GM21723 (cell line): ENCODE data around the gene PLCB1.
"Not testable (repeated sequence)": the region's sequence is repeated elsewhere in the genome, so short reads cannot be mapped to it uniquely, and the experiment has no call there.

Experiments used
- ATAC-seq: cut with Tn5 transposase; IDR thresholded peaks from one replicate; pipeline ENCODE4 v1.9.1; 2021; ENCODE audit warnings: mild to moderate bottlenecking, moderate library complexity; ENCODE audit not compliant: unreplicated experiment

The PLCB1 gene

DNA sequence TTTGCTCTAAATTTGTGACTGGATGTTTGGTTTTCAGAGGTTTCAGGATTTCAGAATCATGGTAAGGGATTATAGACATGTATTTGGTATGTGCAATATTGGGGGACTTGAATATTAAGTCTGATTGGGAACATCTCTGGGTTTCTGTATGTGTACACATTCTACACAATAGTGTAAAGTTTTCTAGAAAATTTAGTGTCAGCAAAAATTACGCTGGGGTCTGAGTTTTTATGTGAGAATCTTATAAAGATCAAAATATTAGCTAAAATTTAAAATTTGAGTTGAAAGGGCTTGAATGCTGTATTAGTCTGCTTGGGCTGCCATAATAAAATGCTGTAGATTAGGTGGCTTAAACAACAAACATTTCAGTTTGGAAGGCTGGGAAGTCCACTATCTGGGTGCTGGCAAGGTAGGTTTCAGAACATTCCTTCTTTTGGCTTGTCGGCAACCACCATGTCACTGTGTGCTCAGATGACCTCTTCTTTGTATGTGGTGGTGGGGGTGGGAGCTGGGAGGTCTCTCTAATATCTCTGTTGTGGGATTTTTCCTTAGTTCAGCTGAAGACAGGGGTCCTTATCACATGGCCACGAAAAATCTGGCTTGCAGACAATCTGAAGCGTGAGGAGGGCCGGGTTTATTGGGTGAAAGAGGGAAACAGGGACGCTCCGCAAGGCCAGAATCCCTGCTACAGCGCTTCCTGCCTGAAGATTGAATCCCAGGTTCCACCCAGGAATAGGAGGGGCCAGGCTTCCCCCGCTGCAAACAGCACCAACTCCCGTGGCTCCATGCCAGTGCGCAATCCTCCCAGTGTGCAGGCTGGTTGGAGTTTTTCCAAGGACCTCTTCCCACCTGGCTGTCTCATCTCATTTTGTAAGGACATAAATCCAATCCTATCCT, 299.7 kb downstream of the PLCB1 start:
- ATAC-seq: no peak

GRCh38 chr20:8432435-8433148, 300.5 kb downstream of the PLCB1 start:
- ATAC-seq: no peak

- no peak for ATAC-seq
These were observed 301.2 kb downstream of the PLCB1 start for GRCh38 chr20:8433291-8433690.

DNA sequence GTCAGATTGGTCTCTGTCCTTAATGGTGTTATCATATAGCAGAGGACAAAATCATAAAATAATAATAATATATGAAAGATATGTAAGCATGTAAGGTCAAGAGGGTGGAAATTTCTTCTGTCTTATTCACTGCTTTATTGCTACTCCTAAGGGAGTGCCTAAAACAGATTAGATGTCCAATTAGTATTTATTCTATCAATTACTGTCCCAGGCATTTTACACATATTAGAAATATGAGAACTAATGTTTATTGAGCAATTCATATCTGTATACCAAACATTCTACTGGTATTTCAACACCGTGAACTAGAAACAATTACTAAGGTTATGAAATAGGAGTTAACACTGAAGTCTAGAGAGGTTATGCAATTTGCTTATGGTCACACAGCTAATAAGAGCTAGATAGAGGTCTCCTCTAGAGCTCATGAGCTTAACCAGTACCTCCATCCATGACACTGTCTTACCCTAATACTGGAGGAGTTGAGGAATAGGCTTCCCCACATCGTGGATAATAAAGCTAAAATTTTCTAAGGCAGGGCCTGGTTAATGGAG, 302.3 kb downstream of the PLCB1 start:
- no peak for ATAC-seq

DNA sequence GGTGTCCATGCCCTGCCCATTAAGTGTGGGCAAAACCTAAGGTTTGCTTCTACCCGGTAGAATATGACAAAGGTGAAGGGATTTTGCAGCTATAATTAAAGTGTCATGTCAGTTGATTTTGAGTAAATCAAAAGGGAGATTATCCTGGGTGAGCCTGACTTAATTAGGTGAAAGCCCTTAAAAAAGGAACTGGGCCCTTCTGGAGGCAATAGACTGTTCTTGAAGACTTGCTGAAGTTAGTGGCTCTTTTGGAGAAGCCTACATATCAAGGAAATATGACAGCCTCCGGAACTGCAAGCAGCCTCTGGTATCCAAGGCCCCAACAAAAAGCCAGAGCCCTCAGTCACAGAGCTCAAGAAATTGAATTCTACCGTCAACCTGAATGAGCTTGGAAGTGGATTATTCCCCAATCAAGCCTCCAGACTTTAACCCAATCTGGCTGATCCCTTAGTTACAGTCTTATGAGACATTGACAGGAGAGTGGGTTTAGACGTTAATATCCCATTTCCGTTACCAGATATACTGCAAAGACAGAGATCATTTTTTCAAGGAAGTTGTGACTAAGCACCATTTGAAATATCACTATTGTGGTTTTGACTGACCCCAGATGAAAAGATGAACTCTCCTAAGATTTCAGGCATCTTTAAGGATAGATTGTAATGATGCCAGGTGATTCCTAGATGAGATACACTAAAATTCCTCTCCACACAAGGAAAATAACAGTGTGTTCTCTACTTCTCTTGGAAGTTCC, 303.4 kb downstream of the PLCB1 start:
- ATAC-seq: no peak

- ATAC-seq: not testable (repeated sequence)
These were observed 304.9 kb downstream of the PLCB1 start for GRCh38 chr20:8436938-8437337.

- ATAC-seq: no peak
These were observed 306.7 kb downstream of the PLCB1 start for GRCh38 chr20:8438748-8439147.

- ATAC-seq: no peak
These were observed 311.5 kb downstream of the PLCB1 start for GRCh38 chr20:8443464-8444072.

GRCh38 chr20:8447262-8448120, 315.4 kb downstream of the PLCB1 start:
- ATAC-seq: no peak

- ATAC-seq: no peak
These were observed 317.1 kb downstream of the PLCB1 start for GRCh38 chr20:8449123-8449522.

DNA sequence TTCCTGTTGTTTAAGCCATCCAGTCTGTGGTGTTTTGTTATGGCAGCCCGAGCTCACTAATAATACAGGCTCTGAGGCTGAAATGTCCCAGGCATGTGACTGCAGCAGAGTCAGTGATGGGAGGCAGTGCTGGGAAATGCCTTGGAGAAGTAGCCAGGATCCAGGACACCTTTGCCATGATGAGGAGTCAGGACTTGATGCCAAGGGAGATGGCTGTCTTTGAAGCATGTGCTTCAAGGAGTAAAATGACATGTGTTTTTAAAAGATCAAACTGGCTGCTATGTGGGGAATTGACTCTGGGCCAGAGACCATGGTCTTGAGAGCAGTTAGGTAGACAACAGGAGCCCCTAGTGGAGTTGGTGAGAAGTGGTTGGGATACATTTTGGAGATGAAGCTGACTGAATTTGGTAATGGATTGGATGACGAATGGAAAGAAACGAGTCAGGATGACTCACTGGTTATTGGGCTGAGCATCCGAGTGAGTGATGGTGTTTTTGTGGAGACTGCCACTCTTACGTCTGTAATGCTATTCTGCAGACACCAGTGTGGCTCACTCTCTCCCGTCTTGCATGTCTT, 322.2 kb downstream of the PLCB1 start:
- peak; percentile 61 for ATAC-seq

DNA sequence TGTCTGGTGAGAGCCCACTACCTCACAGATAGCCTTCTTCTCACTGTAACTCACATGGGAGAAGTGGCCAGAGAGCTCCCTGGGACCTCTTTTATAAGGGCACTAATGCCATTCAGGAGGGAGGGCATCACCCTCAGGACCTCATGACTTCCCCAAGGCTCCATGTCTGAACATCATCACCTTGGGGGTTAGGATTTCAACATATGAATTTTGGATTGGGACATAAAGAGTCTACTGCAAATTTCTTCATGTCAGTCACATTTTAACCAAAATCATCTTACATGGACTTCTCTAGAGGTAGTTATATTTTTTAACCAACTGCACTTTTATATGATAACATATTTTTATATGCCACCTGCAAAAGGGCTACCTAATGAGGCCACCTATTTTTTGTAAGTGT, 324.7 kb downstream of the PLCB1 start:
- ATAC-seq: no peak

DNA sequence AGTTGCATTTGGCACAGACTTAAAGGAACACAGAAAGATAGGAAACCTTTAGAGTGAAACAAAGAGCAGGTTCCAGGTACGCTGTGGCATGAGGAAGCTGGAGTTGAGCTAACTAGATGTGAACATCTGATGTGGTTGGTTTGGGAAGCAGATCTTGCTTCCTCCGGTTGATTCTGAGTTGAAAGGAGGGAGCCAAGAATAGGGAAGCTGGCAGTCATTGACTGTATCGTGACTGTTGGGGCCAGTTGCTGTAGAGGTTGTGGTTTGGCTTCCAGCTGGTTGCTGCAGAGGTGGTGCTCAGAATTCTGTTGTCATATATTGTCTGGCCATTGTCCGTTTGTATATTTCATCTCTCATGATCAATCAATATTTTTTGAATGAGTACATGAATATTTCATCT, 325.9 kb downstream of the PLCB1 start:
- no peak for ATAC-seq

DNA sequence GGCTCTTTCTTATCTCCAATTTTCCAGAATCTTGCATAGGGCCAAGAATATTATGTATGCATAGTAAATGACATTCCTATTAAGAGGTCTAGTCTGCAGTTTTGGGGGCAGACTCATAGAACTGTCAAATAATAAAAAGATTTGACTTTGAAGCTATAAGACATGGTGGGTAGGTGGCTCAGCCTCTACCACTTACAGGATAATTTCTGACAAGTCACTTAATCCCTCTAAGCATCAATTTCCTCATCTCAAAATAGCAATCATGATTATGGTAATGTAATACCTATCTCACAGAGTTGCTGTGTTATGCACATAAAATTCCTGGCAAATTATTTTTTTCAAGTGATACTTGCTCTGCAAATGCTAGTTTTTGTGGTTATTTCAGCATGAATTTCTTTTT, 329.1 kb downstream of the PLCB1 start:
- ATAC-seq: no peak

GRCh38 chr20:8464368-8464767, 332.3 kb downstream of the PLCB1 start:
- ATAC-seq: no peak

- not testable (repeated sequence) for ATAC-seq
These were observed 334.7 kb downstream of the PLCB1 start for GRCh38 chr20:8466781-8467180.

DNA sequence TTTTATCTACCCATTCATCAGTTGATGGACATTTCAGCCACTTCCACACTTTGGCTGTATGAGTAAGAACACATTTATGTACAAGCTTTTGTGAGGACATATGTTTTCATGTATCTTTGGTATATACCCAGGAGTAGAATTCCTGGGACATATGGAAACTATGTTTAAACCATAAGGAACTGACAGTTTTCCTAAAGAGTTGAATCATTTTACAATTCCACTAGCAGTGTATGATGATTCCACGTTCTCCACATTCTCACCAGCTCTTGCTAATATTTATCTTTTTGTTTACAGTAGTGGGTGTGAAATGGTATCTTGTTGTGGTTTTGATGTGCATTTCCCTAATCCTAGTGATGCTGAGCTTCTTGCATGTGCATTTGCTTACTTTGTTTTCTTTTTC, 338.1 kb downstream of the PLCB1 start:
- no peak for ATAC-seq

GRCh38 chr20:8471465-8471864, 339.4 kb downstream of the PLCB1 start:
- no peak for ATAC-seq

DNA sequence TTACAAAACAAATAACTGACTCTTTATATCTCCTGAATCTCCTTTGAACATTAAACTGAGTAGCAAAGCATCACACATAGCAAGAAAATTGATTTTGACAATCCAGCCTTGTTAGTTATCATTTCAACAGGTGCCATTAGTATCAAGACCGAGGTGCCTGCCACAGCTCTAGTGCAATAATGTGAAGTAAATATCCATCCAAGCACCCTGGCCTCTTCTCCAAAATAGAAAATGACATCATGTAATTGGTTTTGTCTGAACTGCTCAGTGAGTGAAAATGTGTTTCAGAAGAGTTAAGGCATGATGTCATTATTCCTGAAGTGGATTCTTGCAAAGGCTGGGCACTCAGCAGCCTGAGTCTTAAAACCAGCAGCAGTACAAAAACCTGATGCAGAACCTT, 341.4 kb downstream of the PLCB1 start:
- no peak for ATAC-seq
